Activated CD4-positive, alpha-beta memory T cell treated with anti-CD3 and anti-CD28 coated beads for 36 hours (primary cell): ENCODE results near the gene TM9SF3. TPM values are rescaled to one million over a fixed set of nuclear protein-coding genes. Genes with fewer than 3 reads are reported as not detected.
A peak's percentile ranks its signal among the peaks of the same experiment; 100 is the strongest.

Experiments
- CTCF ChIA-PET: fragments of 350-600 bp; sonication (Branson Sonifier 250); formaldehyde crosslinking; loops from one replicate; lab custom pipeline; 2021; ENCODE audit warnings: antibody characterized with exemption, inconsistent platforms; lab: Charles Lee
- POLR2A ChIA-PET: fragments of 350-600 bp; sonication (Branson Sonifier 250); formaldehyde crosslinking; loops from one replicate; lab custom pipeline; 2021; ENCODE audit warnings: antibody characterized with exemption; lab: Charles Lee
- DNase-seq: peaks from one replicate; pipeline ENCODE4 v3.0.0-alpha.2; 2020
- H3K27ac Mint-ChIP-seq: one replicate; pipeline ENCODE4 v1.8.0; 2021; ENCODE audit warnings: mixed read lengths
- H3K27me3 Mint-ChIP-seq: one replicate; pipeline ENCODE4 v1.8.0; 2021; ENCODE audit warnings: mixed read lengths
- H3K36me3 Mint-ChIP-seq: one replicate; pipeline ENCODE4 v1.8.0; 2021; ENCODE audit warnings: mixed read lengths
- H3K4me1 Mint-ChIP-seq: one replicate; pipeline ENCODE4 v1.8.0; 2021; ENCODE audit warnings: low read depth, mixed read lengths
- H3K4me3 Mint-ChIP-seq: one replicate; pipeline ENCODE4 v1.8.0; 2021; ENCODE audit warnings: mild to moderate bottlenecking, mixed read lengths
- H3K9me3 Mint-ChIP-seq: one replicate; pipeline ENCODE4 v1.8.0; 2021; ENCODE audit warnings: mixed read lengths
- intact Hi-C: fragments of 100-400 bp; cut with micrococcal nuclease; formaldehyde crosslinking; loops from one replicate; pipeline ENCODE4 v1.15.1; 2023
- total RNA-seq, 2 experiments: library from RNA; stranded (reverse); gene quantifications; one replicate each; pipeline ENCODE4 v1.2.3, GENCODE V29; 2021

TM9SF3 gene
- total RNA-seq, 2 experiments from 2014 or later: 75.6 to 79.7 TPM

- POLR2A ChIA-PET: no interaction called here
- Mint-ChIP-seq H3K9me3 (no peaks in the 10 kb centered on the region), H3K4me3 (no peak overlapping the region), H3K4me1 (no peaks in the 10 kb centered on the region), H3K27me3 (peaks cover 16% of the 10 kb centered on the region), H3K36me3 (no peaks in the 10 kb centered on the region), H3K27ac (no peak overlapping the region)
- CTCF ChIA-PET: no interaction called here
- no peak for DNase-seq
- intact Hi-C loops: no loop called here
Measured at GRCh38 chr10:96473866-96474265, 112.9 kb downstream of the TM9SF3 start.

- peak; percentile 46 for DNase-seq
- H3K9me3 Mint-ChIP-seq: no peaks in the 10 kb centered on the region
- no peak overlapping the region for H3K27ac Mint-ChIP-seq
- peaks cover 23% of the 10 kb centered on the region for H3K27me3 Mint-ChIP-seq
- no peaks in the 10 kb centered on the region for H3K4me1 Mint-ChIP-seq
- ChIA-PET POLR2A (no interaction called here), CTCF (interaction anchor here (0.6 to 1.2 kb wide), 3 partner anchors 44 to 1743 kb away, joined by 3 to 4 read pairs (median 4); partner anchors contain the start of gene TLL2)
- no peak overlapping the region for H3K4me3 Mint-ChIP-seq
- intact Hi-C loops: no loop called here
- no peaks in the 10 kb centered on the region for H3K36me3 Mint-ChIP-seq
Measured at GRCh38 chr10:96470116-96470743, 116.6 kb downstream of the TM9SF3 start.

GRCh38 chr10:96468845-96469244 is 118.0 kb downstream of the TM9SF3 start:
- no peaks in the 10 kb centered on the region for H3K9me3 Mint-ChIP-seq
- H3K4me1 Mint-ChIP-seq: no peaks in the 10 kb centered on the region

More at GRCh38 chr10:96468845-96469244, 118.0 kb downstream of the TM9SF3 start:
- no peak for DNase-seq
- no peak overlapping the region for H3K27ac Mint-ChIP-seq
- no peaks in the 10 kb centered on the region for H3K36me3 Mint-ChIP-seq
- H3K27me3 Mint-ChIP-seq: peaks cover 23% of the 10 kb centered on the region
- ChIA-PET POLR2A (no interaction called here), CTCF (interaction anchor here (1.1 kb wide), 1 partner anchor 41 kb away, joined by 5 read pairs; no protein-coding TSS in a partner anchor)
- H3K4me3 Mint-ChIP-seq: no peak overlapping the region
- intact Hi-C loops: no loop called here

Other genes with a start within 250 kb of the TM9SF3 start
- not detected for gene OPALIN, start 228.0 kb downstream of the TM9SF3 start, total RNA-seq
- under 1 TPM in 1 of 2 experiments, not detected in 1; 0.05 TPM for gene TLL2, start 73.1 kb downstream of the TM9SF3 start, total RNA-seq
- 1 to 10 TPM; 3.4 to 4.3 TPM for gene PIK3AP1, start 133.5 kb upstream of the TM9SF3 start, total RNA-seq
- 10 to 100 TPM; 15.0 to 18.2 TPM for gene LCOR, start 245.3 kb upstream of the TM9SF3 start, total RNA-seq